DMS 273 (cell line): ENCODE measurements around the gene SELENOO.

ENCODE experiments used
- DNase-seq: peaks from one replicate; lab custom pipeline; 2025; ENCODE audit not compliant: unreplicated experiment; lab: John Stamatoyannopoulos, UW

The SELENOO gene

DNA sequence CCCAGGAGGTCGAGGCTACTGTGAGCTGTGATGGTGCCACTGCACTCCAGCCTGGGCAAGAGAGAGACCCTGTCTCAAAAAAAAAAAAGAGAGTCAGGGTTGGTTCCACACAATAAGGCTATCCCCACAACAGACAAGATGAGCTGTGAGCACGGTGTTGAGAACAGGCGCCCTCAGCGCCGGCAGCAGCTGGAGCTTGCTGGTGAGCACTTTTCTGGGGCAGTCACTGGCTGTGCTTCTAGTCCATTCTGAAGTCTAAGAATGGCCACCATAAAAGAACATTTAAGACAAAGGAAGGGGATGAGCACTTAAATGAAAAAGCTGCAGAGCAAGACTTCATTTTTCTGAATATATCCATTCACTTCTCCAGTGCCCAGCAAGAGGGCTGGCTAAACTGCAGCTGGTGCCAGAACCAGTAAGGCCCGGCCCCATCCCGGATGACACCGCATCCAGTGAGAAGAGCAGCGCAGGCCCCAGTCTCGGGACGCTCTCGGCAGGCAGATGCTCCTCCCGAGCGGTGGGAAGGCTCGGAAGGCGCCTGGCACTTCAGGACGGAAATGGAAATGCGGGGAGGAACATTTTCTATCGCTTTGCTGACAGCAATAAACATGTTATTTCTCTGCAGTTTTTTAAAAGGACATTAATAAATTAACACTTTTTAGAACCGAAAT is 31.8 kb downstream of the SELENOO start:
- no peak for DNase-seq

DNA sequence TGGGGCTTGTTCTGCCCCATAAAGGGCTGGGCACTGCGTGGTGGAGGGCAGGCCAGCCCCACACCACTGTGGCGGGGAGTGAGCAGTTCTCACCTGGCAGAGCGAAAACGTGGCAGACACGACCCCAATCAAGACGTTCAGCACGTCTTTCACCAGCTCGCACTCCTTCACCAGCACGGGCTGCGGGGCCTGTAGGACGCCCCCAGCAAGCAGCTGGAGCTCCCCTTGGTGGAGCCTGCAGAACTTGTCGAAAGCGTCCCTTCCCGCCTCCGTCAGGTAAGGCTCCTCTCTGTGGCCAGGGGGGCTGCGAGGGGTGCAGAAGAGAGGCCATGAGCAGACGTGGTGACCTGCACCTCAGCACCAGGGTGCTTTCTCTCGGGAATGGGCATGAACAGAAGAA is 32.4 kb downstream of the SELENOO start:
- no peak for DNase-seq

GRCh38 chr22:50236731-50237409 is 36.1 kb downstream of the SELENOO start:
- peak; percentile 30 for DNase-seq

DNA sequence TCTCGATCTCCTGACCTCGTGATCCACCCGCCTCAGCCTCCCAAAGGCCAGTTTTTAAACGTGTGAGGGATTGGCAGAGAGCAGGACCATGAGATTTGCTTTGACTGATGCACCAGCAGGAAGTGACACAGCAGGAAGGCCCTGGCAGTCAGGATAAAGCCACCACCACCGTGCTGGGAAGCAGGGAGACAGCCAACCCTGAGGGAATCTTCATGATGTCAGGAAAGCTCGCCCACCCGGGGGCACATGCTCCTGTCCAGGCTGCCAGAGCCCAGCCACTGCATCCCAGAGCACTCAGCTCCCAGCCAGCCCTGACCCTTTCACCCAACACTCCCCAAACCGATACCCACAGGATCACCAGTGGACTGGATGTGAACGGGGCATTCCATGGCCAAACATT is 37.9 kb downstream of the SELENOO start:
- DNase-seq, result no peak

- DNase-seq, result peak; percentile 25
Observed at GRCh38 chr22:50242406-50242949, 41.7 kb downstream of the SELENOO start.

DNA sequence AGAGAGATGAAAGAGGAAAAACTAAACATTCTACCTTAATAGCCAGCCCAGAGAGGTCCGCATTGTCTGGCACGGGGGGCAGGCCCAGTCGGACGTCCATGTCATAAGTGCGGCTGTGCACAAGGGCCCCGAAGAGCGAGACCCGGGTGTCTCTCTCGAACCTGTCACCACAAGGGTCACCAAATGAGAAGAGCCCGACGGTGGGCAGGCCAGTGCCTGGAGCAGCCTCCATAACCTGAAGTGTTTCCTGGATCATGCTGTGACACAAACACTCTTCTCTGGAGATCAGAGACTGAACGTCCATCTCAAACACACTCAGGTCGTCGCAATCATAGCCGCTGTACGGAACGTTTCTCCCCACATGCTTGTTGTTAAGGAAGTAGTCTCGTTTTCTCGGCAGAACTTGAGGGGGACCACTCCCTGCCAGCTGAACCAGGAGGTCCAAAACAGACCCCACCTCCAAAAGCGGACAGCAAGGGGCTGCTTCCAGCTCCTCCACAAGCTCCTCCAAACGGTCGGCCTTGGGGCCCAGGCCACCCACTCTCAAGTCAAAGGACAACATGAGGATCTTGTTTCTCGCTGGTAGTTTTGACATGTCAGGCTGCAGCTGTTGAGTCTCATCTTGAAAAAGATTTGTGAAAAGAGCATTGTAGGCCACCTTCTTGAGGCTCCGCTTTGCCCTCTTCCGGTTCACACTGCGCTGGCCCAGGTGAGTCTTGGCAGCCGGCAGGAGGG is 43.0 kb downstream of the SELENOO start:
- peak; percentile 48 for DNase-seq

GRCh38 chr22:50244420-50245213 is 43.8 kb downstream of the SELENOO start, which contains the start of gene TUBGCP6:
Gene TUBGCP6, minus strand, starts transcription at chr22:50245023. Its CDS starts 564 bp downstream, at chr22:50244459.
- DNase-seq, result peak; percentile 95

DNA sequence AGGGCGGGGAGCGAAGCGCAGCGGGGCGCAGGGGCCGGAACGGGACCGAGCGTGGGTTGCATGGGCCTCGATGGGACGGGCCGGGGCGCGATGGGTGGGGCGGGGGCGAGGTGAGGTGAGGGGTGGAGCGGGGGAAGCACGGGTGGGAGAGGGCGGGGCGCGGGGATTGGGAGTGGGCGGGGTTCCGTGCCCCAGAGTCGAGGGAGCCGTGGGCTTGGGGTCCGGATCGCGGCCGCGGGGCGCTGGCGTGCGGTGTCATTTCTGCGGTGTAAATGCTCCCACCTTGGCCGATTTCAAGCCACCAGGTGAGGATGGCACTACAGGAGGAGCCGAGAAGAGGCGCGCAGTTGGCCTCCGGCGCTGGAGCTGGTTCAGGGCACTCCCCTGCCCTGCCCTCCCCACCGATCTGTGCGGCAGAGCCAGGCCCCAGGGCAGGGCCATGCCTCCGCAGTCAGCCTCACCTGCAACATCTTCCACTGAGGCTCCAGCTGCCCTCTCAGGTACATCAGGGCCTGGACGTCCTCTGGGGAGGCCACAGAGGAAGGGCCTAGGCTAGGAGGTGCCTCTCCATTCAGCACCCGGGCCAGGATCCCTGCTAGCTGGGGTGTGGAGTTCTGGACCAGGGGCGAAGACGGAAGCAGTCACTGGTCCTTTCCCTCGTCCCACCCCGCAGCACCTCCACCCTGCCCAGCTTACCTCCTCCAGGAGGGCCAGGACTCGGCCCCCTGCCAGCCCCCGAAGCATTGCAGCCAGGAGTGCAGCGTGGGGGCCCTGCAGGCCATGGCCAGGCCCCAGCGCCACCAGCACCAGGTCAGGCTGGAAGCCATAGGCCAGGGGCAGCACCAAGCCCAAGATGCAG is 44.6 kb downstream of the SELENOO start:
- peak; percentile 48 for DNase-seq

DNA sequence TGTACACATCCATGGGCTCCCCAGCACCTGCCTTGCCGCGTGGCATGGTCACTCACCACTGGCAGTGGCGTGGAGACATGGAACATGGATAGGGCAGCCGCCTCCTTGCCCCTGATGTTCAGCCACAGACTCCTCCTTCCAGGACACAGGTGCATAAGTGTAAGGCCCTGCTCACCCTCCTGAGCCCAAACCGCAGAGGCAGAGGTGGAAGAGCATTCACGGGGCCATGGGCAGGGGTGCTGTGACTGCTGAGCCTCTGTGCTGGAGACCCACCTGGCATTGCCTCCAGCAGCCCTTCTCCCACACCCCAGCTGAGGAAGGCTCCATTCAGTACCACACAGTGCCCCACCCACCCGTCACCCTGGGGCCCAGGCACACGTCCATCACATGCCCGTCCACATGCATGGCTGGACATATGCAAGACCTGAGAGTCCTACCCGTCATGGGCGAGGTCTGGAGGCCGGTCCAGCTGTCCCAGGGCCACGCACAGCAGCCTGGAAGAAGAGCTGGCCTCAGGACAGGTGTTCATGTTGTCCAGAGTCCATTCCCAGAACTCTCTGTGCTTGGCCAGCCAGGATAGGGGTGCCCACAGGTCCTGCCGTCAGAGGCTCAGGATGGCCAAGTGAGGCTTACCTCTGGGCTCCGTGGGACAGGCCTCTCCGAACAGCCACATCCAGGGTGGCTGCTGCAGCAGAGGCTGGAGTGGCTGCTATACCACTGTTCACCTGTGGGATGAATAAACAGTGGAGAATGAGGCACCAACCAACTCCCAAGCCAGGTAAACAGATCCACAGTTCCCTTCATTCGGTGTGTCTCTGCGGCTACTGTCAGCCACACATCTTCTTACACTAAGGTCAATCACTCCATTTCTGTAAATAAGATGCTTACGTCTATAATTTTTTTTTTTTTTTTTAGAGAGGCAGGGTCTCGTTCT is 45.7 kb downstream of the SELENOO start:
- peak; percentile 47 for DNase-seq

GRCh38 chr22:50247748-50248147 is 46.9 kb downstream of the SELENOO start:
- peak; percentile 24 for DNase-seq

GRCh38 chr22:50248196-50249081 is 47.6 kb downstream of the SELENOO start:
- no peak for DNase-seq

DNA sequence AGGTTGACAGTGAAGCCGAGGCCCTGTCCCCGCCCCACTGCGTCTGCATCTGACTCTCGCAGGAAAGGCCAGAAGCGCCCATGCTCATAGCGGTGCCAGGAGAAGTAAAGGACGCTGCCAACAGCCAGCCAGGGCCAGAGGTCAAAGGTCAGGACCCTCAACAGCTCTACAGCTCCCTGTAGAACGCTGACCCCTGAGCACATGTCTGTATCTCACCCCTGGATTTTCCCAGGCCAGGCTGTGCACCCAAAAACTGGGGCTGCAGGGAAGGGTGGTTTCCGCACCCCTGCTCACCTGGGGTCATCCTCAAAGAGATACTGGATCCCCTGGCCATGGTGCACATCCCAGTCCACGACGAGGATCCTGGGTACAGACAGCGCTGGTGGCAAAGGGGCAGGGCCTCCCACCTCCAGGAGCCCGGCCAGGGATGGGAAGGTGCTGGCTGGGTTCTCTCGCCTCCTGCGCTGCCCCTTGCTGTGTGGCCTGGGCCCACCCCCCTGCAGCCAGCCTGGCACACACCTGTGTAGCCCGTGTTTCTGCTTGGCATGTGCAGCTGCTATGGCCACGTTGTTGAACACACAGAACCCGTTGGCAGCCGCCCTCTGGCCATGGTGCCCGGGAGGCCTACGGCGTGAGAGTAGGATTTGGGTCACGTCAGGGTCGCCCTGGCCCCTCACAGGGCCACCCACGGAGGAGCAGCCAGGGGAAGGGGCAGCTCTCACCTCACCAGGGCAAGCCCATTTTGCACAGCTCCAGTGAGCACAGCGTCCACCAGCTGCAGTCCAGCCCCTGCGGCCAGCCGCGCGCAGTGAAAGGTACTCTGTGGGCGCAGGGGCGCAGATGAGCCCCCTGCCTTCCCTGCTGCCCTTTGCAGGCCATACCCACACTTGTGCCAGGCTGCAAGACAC is 48.8 kb downstream of the SELENOO start:
- no peak for DNase-seq

DNA sequence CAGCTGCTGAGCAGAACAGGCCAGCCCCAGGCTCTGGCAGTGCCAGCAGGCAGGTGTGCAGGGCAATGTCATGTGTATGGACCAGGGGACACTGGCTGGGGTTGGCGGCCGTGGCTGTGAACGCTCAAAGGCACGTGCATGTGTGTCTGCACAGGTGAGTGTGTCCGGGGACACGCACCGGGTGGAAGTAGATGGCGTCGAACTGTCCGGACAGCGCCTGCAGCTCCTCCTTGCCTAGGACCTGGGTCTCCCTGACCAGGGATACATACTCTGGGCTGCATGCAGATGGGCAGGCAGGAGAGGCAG is 49.4 kb downstream of the SELENOO start:
- DNase-seq, result no peak

DNA sequence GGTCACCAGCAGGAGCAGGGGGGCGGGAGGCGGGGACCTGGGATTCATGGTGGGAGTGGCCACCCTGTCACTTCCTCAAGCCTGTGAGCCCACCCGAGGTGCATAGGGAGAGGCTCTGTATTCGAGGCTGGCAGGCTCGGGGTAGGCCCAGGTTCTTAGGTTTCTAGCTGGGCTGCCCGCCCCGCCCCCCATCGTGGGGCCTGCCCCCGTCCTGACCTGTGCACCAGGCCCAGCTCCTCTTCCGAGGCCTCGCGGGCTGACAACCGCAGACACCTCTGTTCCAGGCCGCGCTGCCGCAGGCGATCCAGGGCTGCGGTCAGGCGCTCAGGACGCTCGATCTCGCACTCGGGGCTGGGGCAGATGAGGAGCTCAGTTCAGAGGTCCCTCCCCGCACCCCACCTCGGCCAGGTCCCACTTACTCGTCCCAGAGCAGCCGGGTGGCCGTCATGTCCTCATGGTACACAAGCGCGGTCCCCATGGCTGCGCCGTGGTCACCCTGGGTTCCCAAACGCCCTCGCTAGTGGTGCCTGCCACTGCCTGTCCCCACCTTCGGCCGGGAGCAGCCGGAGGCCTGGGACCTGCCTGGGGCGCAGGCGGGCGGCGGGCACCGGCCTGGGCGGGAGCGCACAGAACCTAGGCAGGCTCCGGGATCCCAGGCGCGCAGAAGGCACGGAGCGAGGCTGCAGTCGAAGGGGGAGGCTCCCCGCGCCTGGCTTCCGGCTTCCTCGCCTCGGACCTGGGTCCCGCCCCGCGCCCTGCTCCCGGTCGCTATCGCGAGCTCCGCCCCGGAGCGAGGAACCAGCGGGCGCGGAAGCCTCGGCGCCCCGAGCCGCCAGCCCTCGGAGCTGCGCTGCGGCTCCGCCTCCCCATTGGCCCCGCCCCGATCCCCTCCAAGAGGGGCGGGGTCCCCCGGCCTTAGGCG is 50.0 kb downstream of the SELENOO start, which contains the start of gene HDAC10:
TSS of gene HDAC10 (minus strand) at position 711 of the 922 bp plus-strand sequence. CDS start at position 478, 233 bp downstream.
- peak; percentile 91 for DNase-seq

DNA sequence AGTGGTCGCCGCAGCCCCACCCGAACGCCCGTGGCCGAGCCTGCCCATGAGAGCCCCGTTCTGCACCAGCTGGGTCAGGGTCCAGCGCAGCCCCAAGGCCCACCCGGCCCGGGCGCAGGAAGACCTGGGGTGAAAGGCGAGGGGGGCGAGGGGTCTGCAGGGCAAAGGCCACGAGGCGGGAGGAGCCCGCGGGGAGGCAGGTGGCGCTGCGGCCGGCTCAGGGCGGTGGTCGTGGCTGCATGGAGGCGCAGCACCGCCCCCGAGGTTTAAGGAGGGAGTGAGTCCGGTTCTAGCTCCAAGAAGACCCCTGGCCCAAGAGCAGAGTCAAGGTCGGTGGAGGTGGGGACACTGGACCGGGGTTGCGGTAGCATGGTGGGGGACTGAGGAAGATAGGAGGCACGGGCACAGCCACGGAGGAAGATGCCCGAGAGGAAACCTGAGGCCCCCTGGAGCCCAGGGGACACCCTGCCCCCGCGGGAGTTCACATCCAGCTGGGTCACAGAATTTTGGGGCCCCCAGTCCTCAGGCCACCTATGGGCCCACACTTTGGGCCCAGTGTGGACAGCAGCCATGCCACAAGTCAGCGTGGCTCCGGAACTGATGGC is 50.8 kb downstream of the SELENOO start:
- no peak for DNase-seq
